AG09319 (cell line): Measurements from ENCODE around the gene CYB561A3.
A peak's percentile ranks its signal among the peaks of the same experiment; 100 is the strongest.

Experiments
- DNase-seq: peaks from one replicate; pipeline ENCODE4 v3.0.0-alpha.2; 2010; ENCODE audit warnings: low read depth; ENCODE audit errors: extremely low read depth
- TF ChIP-seq, protein P1 (sequence below): IDR thresholded peaks from 2 replicates; pipeline ENCODE4 v1.5.1; 2011; ENCODE audit warnings: low read depth, mild to moderate bottlenecking, inconsistent platforms, low read length, moderate library complexity

Gene CYB561A3

DNA sequence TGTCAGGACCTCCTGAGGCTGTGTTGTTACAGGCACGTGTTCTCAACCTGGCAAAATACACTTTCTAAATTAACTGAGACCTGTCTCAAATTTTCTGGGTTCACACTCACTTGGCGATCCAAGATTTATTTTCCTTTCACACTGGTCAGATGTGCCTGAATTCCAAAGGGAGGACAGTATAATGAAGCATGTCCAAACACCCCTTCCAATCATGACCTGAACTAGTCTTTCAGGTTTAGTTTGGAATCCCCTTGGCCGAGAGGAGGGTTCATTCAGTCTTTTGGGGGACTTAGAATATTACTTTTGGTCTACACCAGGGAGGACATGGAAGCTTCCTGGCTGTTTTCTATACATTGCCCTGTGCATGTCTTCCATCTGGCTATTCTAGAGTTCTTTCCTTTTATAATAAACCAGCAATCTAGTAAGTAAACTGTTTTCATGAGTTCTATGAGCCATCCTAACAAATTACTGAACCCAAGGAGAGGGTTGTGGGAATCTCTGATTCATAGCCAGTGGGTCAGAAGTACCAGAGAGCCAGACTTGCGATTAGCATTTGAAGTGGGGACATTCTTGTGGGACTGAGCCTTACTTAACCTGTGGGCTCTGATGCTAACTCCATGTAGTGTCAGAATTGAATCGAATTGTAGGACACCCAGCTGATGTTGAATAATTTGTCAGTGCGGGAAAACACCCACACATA, 15.9 kb upstream of the CYB561A3 start:
- DNase-seq: no peak
- TF ChIP-seq, protein P1, sequence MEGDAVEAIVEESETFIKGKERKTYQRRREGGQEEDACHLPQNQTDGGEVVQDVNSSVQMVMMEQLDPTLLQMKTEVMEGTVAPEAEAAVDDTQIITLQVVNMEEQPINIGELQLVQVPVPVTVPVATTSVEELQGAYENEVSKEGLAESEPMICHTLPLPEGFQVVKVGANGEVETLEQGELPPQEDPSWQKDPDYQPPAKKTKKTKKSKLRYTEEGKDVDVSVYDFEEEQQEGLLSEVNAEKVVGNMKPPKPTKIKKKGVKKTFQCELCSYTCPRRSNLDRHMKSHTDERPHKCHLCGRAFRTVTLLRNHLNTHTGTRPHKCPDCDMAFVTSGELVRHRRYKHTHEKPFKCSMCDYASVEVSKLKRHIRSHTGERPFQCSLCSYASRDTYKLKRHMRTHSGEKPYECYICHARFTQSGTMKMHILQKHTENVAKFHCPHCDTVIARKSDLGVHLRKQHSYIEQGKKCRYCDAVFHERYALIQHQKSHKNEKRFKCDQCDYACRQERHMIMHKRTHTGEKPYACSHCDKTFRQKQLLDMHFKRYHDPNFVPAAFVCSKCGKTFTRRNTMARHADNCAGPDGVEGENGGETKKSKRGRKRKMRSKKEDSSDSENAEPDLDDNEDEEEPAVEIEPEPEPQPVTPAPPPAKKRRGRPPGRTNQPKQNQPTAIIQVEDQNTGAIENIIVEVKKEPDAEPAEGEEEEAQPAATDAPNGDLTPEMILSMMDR: no peak

DNA sequence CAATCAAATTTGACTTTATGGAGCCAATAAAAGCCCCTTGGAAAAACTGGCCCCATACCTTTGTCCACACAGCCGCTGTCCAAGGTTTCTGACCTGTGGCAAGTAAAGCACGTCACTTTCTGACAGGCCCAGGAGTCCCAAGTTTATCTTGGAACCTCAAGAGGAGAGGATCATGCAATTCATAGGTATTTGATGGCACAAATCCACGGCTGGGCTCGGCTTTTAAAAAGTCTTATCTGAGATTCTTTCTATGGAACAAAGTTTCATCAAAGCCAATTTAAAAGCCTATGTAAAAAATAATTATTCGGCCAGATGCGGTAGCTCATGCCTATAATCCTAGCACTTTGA, 14.1 kb upstream of the CYB561A3 start:
- DNase-seq: no peak
- TF ChIP-seq, protein P1: no peak

DNA sequence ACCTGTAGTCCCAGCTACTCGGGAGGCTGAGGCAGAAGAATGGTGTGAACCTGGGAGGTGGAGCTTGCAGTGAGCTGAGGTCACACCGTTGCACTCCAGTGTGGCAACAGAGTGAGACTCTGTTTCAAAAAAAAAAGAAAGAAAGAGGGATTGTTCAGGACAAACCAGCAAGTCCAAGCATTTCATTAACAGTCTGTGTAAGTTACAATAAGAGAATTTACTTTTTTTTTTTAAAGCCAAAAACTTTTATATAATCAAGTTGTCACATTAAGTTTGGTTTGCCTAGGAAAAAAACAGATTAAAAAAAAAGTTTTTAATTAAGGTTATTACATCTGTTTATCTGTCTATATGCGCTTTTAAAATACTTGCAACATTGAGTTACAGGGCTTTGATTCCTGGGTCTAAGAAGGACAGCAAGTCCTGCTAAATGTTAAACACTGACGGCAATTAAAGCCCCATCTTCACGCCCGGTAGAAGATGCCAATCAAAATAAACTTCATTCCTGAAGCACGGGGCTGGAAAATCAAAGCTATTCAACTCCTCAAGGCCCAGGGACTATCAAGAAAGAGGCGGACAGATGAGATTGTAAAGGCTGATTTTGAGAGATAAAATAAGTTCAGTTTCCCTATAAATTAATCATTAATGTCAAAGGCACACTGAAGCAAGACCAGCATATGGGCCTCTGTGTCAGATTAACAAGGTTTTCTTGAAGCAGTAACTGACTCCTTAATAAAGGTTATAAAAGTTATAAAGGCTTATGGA, 11.2 kb upstream of the CYB561A3 start:
- DNase-seq: no peak
- TF ChIP-seq, protein P1: no peak

DNA sequence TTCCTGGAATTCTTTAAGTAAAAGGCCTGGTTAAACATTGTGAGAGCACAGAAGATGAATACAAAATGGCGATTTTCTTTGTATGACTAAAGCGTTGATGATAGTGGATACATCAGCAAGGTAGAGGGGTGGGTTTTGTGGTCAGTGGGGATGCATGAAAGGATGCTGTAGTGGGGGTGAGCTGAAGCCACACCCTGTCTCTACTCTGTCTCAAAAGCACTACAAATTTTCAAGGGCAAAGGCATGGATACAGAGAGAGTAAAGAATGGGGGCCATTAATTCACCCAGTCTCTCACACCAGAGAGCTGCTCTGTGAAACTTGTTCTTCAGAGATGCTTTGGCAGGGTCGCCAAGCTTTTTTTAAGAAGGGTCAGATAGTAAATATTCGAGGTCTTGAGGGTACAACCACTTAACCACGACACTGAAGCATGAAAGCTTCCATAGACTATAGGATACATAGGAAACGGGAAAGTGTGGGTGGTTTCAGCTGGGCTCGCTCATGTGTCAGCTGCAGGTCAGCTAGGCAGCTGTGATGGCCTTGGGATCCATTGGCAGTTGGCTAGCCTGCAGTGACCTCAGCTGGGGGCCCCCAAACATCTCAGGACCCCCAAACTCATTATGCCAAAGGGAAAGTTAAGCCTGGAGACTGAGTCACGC, 8.8 kb upstream of the CYB561A3 start:
- TF ChIP-seq, protein P1: no peak

DNA sequence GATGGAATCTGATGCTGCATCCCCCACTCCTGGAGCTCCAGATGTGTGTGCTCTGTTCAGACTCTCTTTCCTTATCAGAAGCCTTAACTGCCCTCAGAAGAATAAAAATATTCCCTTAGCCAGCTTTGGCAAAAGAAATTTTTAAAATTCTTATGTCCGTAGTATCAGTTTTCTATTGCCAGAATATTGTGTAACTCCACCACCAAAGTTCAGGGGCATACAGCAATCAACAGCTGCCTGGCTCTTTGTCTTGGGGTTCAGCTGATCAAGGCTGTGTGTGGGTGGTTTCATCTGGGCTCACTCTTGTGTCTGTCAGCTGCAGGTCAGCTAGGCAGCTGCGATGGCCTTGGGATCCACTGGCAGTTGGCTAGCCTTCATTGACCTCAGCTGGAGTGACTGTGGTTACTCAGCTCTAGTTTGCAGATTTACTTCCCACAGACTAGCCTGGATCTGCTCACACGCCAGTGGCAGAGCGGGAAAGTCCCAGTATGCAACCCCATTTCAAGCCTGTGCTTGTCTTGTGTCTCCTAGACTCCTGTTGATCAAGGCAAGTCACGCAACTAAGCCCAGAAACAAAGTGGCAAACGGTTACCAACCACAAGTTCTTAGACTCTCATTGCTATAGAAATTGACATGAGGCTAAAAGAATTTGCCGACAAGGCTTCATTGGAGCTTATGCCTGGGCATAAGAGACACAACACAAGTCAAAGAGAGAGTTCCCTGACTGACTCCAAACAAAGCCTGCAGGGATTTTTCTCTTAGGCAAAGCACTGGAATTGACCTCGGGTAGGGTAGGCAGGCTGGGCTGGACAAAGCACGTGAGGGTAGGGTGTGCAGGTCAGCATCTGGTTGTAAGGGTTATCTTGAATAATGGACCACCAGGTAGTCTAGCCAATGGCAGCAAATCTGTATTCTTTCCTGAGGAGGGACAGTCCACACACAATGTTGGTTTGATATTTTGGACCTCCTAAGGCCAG, 8.0 kb upstream of the CYB561A3 start:
- DNase-seq: peak; percentile 97
- TF ChIP-seq, protein P1: no peak

More for the DNA sequence above, 8.8 kb upstream of the CYB561A3 start:
- no peak for DNase-seq

DNA sequence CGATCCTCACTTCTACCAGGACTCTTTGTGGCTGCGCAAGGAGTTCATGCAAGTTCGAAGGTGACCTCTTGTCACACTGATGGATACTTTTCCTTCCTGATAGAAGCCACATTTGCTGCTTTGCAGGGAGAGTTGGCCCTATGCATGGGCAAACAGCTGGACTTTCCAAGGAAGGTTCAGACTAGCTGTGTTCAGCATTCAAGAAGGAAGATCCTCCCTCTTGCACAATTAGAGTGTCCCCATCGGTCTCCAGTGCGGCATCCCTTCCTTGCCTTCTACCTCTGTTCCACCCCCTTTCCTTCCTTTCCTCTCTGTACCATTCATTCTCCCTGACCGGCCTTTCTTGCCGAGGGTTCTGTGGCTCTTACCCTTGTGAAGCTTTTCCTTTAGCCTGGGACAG, 7.0 kb upstream of the CYB561A3 start:
- TF ChIP-seq, protein P1: no peak
- DNase-seq: no peak
